ENCODE data around the gene TLCD3A. TPM values are rescaled to one million over a fixed set of nuclear protein-coding genes. Genes with fewer than 3 reads are reported as not detected.

The TLCD3A gene
- total RNA-seq, 1 donor from 2014 or later, result 9.4 TPM

DNA sequence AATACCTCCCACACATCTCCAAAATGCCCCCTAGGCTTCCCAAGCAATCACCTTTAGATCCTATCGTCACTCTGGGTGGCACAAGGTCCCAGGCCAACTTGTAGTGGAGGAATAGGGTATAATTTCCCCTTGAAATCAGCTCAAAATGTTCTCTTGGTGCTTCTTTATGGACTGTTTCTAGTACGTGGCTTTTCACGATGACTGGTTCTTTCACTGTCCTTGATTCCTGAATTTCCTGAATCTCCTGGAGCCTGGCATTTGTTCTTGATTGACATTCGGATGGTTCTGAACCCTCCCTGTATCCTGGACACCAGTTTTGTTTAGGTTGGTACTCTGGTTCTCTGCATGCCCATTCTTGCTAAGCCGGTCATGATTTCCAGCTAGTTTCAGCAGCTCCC is 10.9 kb upstream of the TLCD3A start:
- H3K4me1 Mint-ChIP-seq (ENCODE audit: low read depth, unreplicated experiment), result no peaks in the 10 kb centered on the region
- H3K36me3 Mint-ChIP-seq (ENCODE audit: unreplicated experiment), result no peaks in the 10 kb centered on the region
- no peak for DNase-seq
- H3K9me3 Mint-ChIP-seq (ENCODE audit: unreplicated experiment), result no peaks in the 10 kb centered on the region
- TF ChIP-seq, protein P1, sequence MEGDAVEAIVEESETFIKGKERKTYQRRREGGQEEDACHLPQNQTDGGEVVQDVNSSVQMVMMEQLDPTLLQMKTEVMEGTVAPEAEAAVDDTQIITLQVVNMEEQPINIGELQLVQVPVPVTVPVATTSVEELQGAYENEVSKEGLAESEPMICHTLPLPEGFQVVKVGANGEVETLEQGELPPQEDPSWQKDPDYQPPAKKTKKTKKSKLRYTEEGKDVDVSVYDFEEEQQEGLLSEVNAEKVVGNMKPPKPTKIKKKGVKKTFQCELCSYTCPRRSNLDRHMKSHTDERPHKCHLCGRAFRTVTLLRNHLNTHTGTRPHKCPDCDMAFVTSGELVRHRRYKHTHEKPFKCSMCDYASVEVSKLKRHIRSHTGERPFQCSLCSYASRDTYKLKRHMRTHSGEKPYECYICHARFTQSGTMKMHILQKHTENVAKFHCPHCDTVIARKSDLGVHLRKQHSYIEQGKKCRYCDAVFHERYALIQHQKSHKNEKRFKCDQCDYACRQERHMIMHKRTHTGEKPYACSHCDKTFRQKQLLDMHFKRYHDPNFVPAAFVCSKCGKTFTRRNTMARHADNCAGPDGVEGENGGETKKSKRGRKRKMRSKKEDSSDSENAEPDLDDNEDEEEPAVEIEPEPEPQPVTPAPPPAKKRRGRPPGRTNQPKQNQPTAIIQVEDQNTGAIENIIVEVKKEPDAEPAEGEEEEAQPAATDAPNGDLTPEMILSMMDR (IDR thresholded peaks at IDR 0.05; ENCODE audit: partially characterized antibody, unreplicated experiment), result no peak
- H3K4me3 Mint-ChIP-seq (ENCODE audit: unreplicated experiment), result no peak overlapping the region
- no peaks in the 10 kb centered on the region for H3K27me3 Mint-ChIP-seq (ENCODE audit: unreplicated experiment)
- H3K27ac Mint-ChIP-seq (ENCODE audit: unreplicated experiment), result no peak overlapping the region

DNA sequence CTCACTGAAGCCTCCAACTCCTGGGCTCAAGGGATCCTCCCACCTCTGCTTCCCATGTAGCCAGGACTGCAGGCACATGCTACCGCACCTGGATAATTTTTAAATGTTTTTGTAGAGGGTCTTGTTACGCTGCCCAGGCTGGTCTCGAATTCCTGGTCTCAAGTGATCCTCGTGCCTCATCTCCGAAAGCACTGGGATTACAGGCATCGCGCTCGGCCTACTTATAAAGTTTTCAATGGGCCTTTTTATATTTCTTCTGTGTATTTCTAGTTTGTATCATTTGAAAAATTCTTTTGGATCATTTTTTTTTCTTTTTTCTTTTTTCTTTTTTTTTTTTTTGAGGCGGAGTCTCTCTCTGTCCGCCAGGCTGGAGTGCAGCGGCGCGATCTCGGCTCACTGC is 7.3 kb upstream of the TLCD3A start:
- H3K4me1 Mint-ChIP-seq (ENCODE audit: low read depth, unreplicated experiment), result no peaks in the 10 kb centered on the region
- no peak overlapping the region for H3K27ac Mint-ChIP-seq (ENCODE audit: unreplicated experiment)

DNA sequence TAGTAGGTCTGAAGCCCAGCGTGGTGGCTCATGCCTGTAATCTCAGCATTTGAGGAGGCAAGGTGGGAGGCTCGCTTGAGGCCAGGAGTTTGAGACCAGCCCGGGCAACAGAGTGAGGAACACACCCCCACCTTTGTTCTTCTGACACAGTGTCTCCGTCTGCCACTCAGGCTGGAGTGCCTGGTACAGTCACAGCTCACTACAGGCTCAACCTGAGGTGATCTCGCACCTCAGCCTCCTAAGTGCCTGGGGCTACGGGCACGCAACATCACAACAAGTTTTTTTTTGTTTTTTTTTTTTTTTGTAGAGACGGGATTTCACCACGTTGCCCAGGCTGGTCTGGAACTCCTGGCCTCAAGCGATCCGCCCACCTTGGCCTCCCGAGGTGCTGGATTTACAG is 6.7 kb upstream of the TLCD3A start:
- no peak for DNase-seq
- H3K4me3 Mint-ChIP-seq (ENCODE audit: unreplicated experiment), result no peak overlapping the region
- H3K9me3 Mint-ChIP-seq (ENCODE audit: unreplicated experiment), result peaks cover 2% of the 10 kb centered on the region
- no peak overlapping the region for H3K27ac Mint-ChIP-seq (ENCODE audit: unreplicated experiment)
- peaks cover 2% of the 10 kb centered on the region for H3K27me3 Mint-ChIP-seq (ENCODE audit: unreplicated experiment)
- H3K4me1 Mint-ChIP-seq (ENCODE audit: low read depth, unreplicated experiment), result no peaks in the 10 kb centered on the region
- TF ChIP-seq, protein P1 (IDR thresholded peaks at IDR 0.05; ENCODE audit: partially characterized antibody, unreplicated experiment), result no peak
- no peaks in the 10 kb centered on the region for H3K36me3 Mint-ChIP-seq (ENCODE audit: unreplicated experiment)

More for the DNA sequence above, 7.3 kb upstream of the TLCD3A start:
- TF ChIP-seq, protein P1 (IDR thresholded peaks at IDR 0.05; ENCODE audit: partially characterized antibody, unreplicated experiment), result no peak
- no peaks in the 10 kb centered on the region for H3K27me3 Mint-ChIP-seq (ENCODE audit: unreplicated experiment)
- peaks cover 2% of the 10 kb centered on the region for H3K9me3 Mint-ChIP-seq (ENCODE audit: unreplicated experiment)
- DNase-seq, result no peak
- H3K36me3 Mint-ChIP-seq (ENCODE audit: unreplicated experiment), result no peaks in the 10 kb centered on the region
- no peak overlapping the region for H3K4me3 Mint-ChIP-seq (ENCODE audit: unreplicated experiment)

DNA sequence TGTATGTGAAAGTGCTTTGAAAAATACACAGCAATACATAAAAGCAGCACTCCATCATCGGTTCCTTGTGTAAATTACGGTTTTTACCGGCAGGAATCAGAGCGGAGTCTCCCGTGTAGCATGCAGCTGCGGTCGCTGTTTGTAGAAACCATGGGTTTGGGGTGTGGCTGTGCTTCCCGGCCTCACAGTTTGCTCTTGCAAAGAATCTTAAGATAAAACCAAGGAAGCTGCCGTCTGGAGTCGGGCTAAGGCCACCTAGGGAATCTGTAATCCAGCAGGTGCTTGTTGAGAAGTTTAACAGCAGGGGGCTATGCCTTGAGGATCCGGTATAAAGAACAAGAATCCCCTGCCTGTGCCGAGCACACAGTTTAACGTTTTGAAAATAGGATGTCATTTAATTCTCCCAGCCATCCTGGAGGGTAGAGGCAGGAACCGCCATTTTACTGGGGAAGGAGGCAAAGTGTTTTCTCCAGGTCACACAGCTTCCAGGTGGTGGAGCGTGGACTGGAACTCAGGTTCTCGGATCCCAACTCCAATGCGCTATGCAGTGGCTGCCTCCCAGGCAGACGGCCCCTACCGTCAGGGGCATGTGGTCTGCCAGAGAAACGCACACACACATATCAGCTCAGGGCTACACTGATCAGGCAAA is 6.0 kb upstream of the TLCD3A start:
- no peak for DNase-seq
- TF ChIP-seq, protein P1 (IDR thresholded peaks at IDR 0.05; ENCODE audit: partially characterized antibody, unreplicated experiment), result no peak
- no peak overlapping the region for H3K27ac Mint-ChIP-seq (ENCODE audit: unreplicated experiment)
- H3K4me1 Mint-ChIP-seq (ENCODE audit: low read depth, unreplicated experiment), result peaks cover 2% of the 10 kb centered on the region
- H3K9me3 Mint-ChIP-seq (ENCODE audit: unreplicated experiment), result peaks cover 2% of the 10 kb centered on the region
- no peaks in the 10 kb centered on the region for H3K36me3 Mint-ChIP-seq (ENCODE audit: unreplicated experiment)
- H3K27me3 Mint-ChIP-seq (ENCODE audit: unreplicated experiment), result peaks cover 3% of the 10 kb centered on the region
- H3K4me3 Mint-ChIP-seq (ENCODE audit: unreplicated experiment), result no peak overlapping the region

DNA sequence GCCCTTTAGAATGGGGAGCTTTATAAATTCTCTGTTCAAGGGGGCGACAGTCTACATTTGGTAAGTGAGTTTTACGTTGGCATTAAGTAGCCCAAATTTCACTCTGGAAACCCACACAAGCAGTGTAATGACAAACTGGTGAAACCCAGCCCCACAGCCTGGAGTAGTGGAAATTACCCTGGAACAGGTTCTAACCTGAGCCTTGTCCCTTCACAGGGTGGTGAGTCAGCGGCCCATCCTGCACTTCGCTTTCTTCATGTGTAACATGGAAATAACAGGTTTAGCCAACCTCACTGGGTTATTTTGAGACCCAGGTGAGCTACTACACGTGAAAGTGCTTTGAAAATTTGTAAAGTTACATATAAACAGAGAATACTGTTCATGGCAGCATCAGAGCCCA is 3.5 kb upstream of the TLCD3A start:
- no peak for DNase-seq
- Mint-ChIP-seq H3K36me3 (ENCODE audit: unreplicated experiment) (no peaks in the 10 kb centered on the region), H3K4me1 (ENCODE audit: low read depth, unreplicated experiment) (peaks cover 9% of the 10 kb centered on the region), H3K27me3 (ENCODE audit: unreplicated experiment) (peaks cover 12% of the 10 kb centered on the region), H3K27ac (ENCODE audit: unreplicated experiment) (no peak overlapping the region), H3K4me3 (ENCODE audit: unreplicated experiment) (no peak overlapping the region), H3K9me3 (ENCODE audit: unreplicated experiment) (peaks cover 4% of the 10 kb centered on the region)
- TF ChIP-seq, protein P1 (IDR thresholded peaks at IDR 0.05; ENCODE audit: partially characterized antibody, unreplicated experiment), result no peak
